Body of pancreas (tissue), 4 donors: Measurements from ENCODE around the gene GH1. TPM values are rescaled to one million over a fixed set of nuclear protein-coding genes. Genes with fewer than 3 reads are reported as not detected.
A peak's percentile ranks its signal among the peaks of the same experiment; 100 is the strongest.
"Not testable (repeated sequence)": the region's sequence is repeated elsewhere in the genome, so short reads cannot be mapped to it uniquely, and the experiment has no call there.

Experiments used
- ATAC-seq: fragments of 150-250 bp; one replicate; pipeline ENCODE4 v1.9.1; 2016
- DNase-seq, 4 donors: peaks; one replicate each; pipeline ENCODE4 v3.0.0-alpha.2; 2019
- H3K27ac ChIP-seq, 4 donors: fragments of 200-600 bp; sonication (generic); 1 replicate in 3 of 4; 2 replicates in 1 of 4; pipeline versions ENCODE4 v1.5.1 to v1.6.1; 2016 to 2019; ENCODE audit warnings: mild to moderate bottlenecking in 1 of 4, mixed read lengths in 1 of 4, moderate library complexity in 1 of 4
- H3K27me3 ChIP-seq, 2 donors: fragments of 200-600 bp; sonication (generic); one replicate each; pipeline ENCODE4 v1.6.0; 2016; ENCODE audit warnings: mild to moderate bottlenecking in 1 of 2
- H3K36me3 ChIP-seq, 2 donors: fragments of 200-600 bp; sonication (generic); replicated peaks in 1 of 2; 2 replicates each; pipeline ENCODE4 v1.5.1; 2016; ENCODE audit warnings: low read depth in 2 of 2; ENCODE audit not compliant: insufficient read depth in 1 of 2
- H3K4me1 ChIP-seq: fragments of 200-600 bp; sonication (generic); one replicate; pipeline ENCODE4 v1.6.0; 2016
- H3K4me3 ChIP-seq, 2 donors: fragments of 200-600 bp; sonication (generic); 1 replicate in 1 of 2; 2 replicates in 1 of 2; pipeline ENCODE4 v1.5.1; 2016 to 2019
- H3K9me3 ChIP-seq, 3 donors: fragments of 200-600 bp; sonication (generic); 1 replicate in 2 of 3; 2 replicates in 1 of 3; pipeline ENCODE4 v1.5.1; 2016
- POLR2A ChIP-seq, 3 donors: fragments of 450-650 bp; IDR thresholded peaks; one replicate each; pipeline ENCODE4 v1.6.1; 2016; ENCODE audit warnings: antibody characterized with exemption in 3 of 3, mild to moderate bottlenecking in 2 of 3
- WGBS, 2 donors: methylation state at CpG; one replicate each; pipeline ENCODE4 v1.1.5; 2017; 5-methylcytosine and 5-hydroxymethylcytosine counted together
- intact Hi-C: fragments of 100-400 bp; cut with DNase I; formaldehyde crosslinking; loops from one replicate; pipeline ENCODE4 v1.15.1; 2023
- total RNA-seq, 2 donors: library from RNA; depleted of rRNA; stranded (reverse); fragments of >200 nt; gene quantifications; one replicate each; pipeline ENCODE4 v1.1.0, GENCODE V29; 2016
- TF ChIP-seq, protein P1 (sequence below), 7 experiments: fragments of 450-650 bp in 4 of 7; fragments of 200-600 bp in 3 of 7; sonication (generic) in 3 of 7; IDR thresholded peaks; one replicate each; pipeline ENCODE4 v1.5.1; 2016 to 2019; ENCODE audit warnings: antibody characterized with exemption in 7 of 7

Gene GH1
- total RNA-seq, 2 donors from 2014 or later, result not detected

DNA sequence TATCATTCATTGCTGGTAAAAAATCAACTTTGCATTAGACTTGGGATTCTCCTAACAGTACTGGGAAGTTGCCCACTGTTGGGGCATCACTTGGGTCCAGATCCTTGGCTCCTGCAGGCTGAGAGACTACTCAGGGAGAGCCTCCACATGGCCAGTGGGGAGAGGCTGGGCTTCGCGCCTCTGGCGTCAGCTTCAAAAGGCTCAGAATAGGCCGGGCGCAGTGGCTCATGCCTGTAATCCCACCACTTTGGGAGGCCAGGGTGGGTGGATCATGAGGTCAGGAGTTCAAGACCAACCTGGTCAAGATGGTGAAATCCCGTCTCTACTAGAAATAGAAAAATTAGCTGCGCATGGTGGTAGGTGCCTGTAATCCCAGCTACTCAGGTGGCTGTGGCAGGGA, 4.2 kb downstream of the GH1 start:
- no peaks in the 10 kb centered on the region for H3K27me3 ChIP-seq
- ATAC-seq, result no peak
- H3K4me3 ChIP-seq, result no peak overlapping the region
- intact Hi-C loops, result loop anchor here (5.0 to 10.0 kb wide), 2 partner anchors 223 to 350 kb away; partner anchors contain the start of gene TEX2
- no peak overlapping the region for H3K27ac ChIP-seq
- no peak for TF ChIP-seq POLR2A (IDR thresholded peaks at IDR 0.05)
- TF ChIP-seq, protein P1, sequence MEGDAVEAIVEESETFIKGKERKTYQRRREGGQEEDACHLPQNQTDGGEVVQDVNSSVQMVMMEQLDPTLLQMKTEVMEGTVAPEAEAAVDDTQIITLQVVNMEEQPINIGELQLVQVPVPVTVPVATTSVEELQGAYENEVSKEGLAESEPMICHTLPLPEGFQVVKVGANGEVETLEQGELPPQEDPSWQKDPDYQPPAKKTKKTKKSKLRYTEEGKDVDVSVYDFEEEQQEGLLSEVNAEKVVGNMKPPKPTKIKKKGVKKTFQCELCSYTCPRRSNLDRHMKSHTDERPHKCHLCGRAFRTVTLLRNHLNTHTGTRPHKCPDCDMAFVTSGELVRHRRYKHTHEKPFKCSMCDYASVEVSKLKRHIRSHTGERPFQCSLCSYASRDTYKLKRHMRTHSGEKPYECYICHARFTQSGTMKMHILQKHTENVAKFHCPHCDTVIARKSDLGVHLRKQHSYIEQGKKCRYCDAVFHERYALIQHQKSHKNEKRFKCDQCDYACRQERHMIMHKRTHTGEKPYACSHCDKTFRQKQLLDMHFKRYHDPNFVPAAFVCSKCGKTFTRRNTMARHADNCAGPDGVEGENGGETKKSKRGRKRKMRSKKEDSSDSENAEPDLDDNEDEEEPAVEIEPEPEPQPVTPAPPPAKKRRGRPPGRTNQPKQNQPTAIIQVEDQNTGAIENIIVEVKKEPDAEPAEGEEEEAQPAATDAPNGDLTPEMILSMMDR (IDR thresholded peaks at IDR 0.05), result no peak
- peak in 1 of 4 donors; percentile 1 for DNase-seq
- H3K9me3 ChIP-seq, result no peaks in the 10 kb centered on the region
- 83 to 86% methylated on average over 5 to 7 of the region's 7 CpGs for WGBS, 2 donors
- no peaks in the 10 kb centered on the region for H3K4me1 ChIP-seq
- no peaks in the 10 kb centered on the region for H3K36me3 ChIP-seq

- no peak overlapping the region for H3K27ac ChIP-seq
- no peak for TF ChIP-seq POLR2A (IDR thresholded peaks at IDR 0.05)
- TF ChIP-seq, protein P1 (IDR thresholded peaks at IDR 0.05), result peak; percentile 52 to 90 (median 66)
- DNase-seq, result peak; percentile 34 to 62 (median 45)
- no peak for ATAC-seq
- H3K36me3 ChIP-seq, result no peaks in the 10 kb centered on the region
- no peak overlapping the region for H3K4me3 ChIP-seq
- intact Hi-C loops, result loop anchor here (5.0 to 10.0 kb wide), 2 partner anchors 226 to 353 kb away; partner anchors contain the start of gene TEX2
- H3K4me1 ChIP-seq, result no peaks in the 10 kb centered on the region
- no peaks in the 10 kb centered on the region for H3K9me3 ChIP-seq
- no peaks in the 10 kb centered on the region for H3K27me3 ChIP-seq
- WGBS, 2 donors, result 39 to 47% methylated on average over 6 to 8 of the region's 8 CpGs
These were observed 7.0 kb downstream of the GH1 start for GRCh38 chr17:63911657-63912100.

DNA sequence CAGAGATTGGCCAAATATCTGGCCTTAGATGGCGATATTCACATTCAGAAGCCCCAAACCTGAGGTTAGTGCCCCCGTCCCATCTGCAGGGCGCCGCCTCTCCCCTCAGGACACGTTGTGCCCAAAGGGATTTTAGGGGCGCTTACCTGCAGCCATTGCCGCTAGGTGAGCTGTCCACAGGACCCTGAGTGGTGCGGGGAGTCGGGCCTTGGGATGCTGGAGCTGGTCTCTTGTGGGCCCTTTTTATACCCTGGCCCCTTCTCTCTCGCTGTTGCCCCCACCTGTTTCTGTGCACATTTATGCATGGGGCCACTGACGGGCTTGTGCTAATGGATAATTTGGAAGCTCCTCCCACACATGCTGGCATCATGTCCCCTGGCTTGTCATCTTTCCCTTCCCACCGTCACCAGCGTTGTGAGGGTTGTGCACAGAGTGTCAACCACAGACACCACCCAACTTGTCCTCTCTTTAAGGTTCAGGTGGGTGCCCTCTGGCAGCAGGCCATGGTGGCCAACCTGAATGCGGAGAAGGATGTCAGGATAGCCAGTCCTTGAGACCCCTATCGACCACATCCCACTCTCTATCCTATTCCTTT, 7.5 kb downstream of the GH1 start, which contains the start of gene CSHL1:
TSS of gene CSHL1 (minus strand) at position 218 of the 595 bp plus-strand sequence. CDS start at position 156, 62 bp downstream.
- DNase-seq, result peak in 1 of 4 donors; percentile 10
- H3K27ac ChIP-seq, result no peak within 1 kb of the TSS
- no peak for TF ChIP-seq POLR2A (IDR thresholded peaks at IDR 0.05)
- TF ChIP-seq, protein P1 (IDR thresholded peaks at IDR 0.05), result no peak
- no peaks in the 10 kb centered on the region for H3K27me3 ChIP-seq
- WGBS, 2 donors, result 58 to 66% methylated on average over 14 to 15 of the region's 15 CpGs
- H3K36me3 ChIP-seq, result no peaks in the 10 kb centered on the region
- ATAC-seq, result no peak
- no peak within 1 kb of the TSS for H3K4me3 ChIP-seq
- no peaks in the 10 kb centered on the region for H3K9me3 ChIP-seq
- H3K4me1 ChIP-seq, result no peaks in the 10 kb centered on the region
- intact Hi-C loops, result loop anchor here (5.0 to 10.0 kb wide), 2 partner anchors 226 to 354 kb away; partner anchors contain the start of gene TEX2

- no peak overlapping the region for H3K4me3 ChIP-seq
- H3K36me3 ChIP-seq, result no peaks in the 10 kb centered on the region
- H3K4me1 ChIP-seq, result no peaks in the 10 kb centered on the region
- no peaks in the 10 kb centered on the region for H3K9me3 ChIP-seq
- H3K27me3 ChIP-seq, result no peaks in the 10 kb centered on the region
- WGBS, 2 donors, result 74 to 80% methylated on average over 13 to 14 of the region's 14 CpGs
- no peak for TF ChIP-seq POLR2A (IDR thresholded peaks at IDR 0.05)
- TF ChIP-seq, protein P1 (IDR thresholded peaks at IDR 0.05), result no peak
- DNase-seq, result peak in 1 of 4 donors; percentile 9
- ATAC-seq, result no peak
- no peak overlapping the region for H3K27ac ChIP-seq
- intact Hi-C loops, result loop anchor here (5.0 to 10.0 kb wide), 2 partner anchors 227 to 355 kb away; partner anchors contain the start of gene TEX2
These were observed 8.5 kb downstream of the GH1 start for GRCh38 chr17:63910096-63910495.

GRCh38 chr17:63909586-63909985, 9.1 kb downstream of the GH1 start:
- DNase-seq, result peak in 1 of 4 donors; percentile 1
- intact Hi-C loops, result not testable (repeated sequence)
- WGBS, 2 donors, result 79 to 84% methylated on average over 6 to 10 of the region's 10 CpGs

DNA sequence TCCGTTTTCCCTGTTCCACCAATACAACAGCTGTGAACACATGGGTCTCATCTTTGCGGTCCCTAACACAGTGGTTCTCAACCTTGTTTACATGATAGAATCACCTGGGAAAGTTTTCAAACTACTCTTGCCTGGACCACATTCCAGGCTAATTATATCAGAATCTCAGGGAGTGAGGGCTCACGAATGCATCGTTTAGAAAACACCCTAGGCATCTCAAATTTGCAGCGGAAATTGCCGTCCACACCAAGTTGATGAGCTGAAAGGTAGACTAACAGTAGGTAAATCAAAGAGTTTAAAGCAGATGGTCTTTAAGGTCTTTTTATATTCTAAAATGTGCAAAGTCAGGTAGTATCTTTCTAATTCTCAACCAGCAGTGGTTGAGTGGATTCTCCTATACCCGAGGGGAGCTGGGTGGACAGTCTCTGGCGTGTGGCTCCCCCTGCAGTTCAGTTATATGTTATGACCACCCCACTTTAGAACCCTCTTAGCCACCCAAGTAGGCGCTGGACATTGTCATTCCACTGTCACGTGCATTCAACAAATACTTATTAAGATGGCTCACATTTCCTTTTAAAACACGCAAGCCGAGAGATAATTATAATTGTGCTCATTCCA, 11.4 kb downstream of the GH1 start:
- WGBS, 2 donors, result 37 to 49% methylated on average over 12 of the region's 12 CpGs
- H3K4me1 ChIP-seq, H3K27ac ChIP-seq, ATAC-seq, H3K4me3 ChIP-seq, H3K36me3 ChIP-seq, H3K27me3 ChIP-seq, H3K9me3 ChIP-seq, intact Hi-C loops: not testable (repeated sequence)
- peak in 1 of 4 donors; percentile 9 for DNase-seq

More at GRCh38 chr17:63909586-63909985, 9.1 kb downstream of the GH1 start:
- not testable (repeated sequence) for H3K36me3 ChIP-seq, H3K27me3 ChIP-seq, H3K4me3 ChIP-seq, H3K9me3 ChIP-seq, H3K27ac ChIP-seq, ATAC-seq, H3K4me1 ChIP-seq

DNA sequence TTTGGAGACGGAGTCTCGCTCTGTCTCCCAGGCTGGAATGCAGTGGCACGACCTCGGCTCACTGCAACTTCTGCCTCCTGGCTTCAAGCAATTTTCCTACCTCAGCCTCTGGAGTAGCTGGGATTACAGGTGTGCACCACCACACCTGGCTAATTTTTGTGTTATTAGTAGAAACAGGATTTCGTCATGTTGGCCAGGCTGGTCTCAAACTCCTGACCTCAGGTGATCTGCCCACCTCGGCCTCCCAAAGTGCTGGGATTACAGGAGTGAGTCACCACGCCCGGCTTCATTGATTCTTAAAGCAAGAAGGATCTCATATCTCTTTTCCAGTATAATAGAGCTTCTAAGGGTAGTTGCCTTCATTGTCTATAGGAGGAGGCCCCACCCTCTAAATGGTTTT, 13.8 kb downstream of the GH1 start:
- H3K27me3 ChIP-seq, H3K36me3 ChIP-seq, H3K4me1 ChIP-seq, H3K4me3 ChIP-seq, H3K27ac ChIP-seq, DNase-seq, H3K9me3 ChIP-seq, ATAC-seq, intact Hi-C loops: not testable (repeated sequence)
- 83 to 88% methylated on average over 8 of the region's 8 CpGs for WGBS, 2 donors
